Osteocyte (in vitro differentiated cells): ENCODE measurements around the gene KRT24. TPM values are rescaled to one million over a fixed set of nuclear protein-coding genes. Genes with fewer than 3 reads are reported as not detected.

Source experiments
- DNase-seq: peaks from one replicate; pipeline ENCODE4 v3.0.0; 2021; ENCODE audit warnings: mixed read lengths; ENCODE audit not compliant: unreplicated experiment; ENCODE audit errors: extremely low spot score
- H3K27ac Mint-ChIP-seq: one replicate; pipeline ENCODE4 v1.8.0; 2021; ENCODE audit warnings: mild to moderate bottlenecking, mixed read lengths; ENCODE audit not compliant: unreplicated experiment
- H3K27me3 Mint-ChIP-seq: one replicate; pipeline ENCODE4 v1.8.0; 2021; ENCODE audit warnings: mixed read lengths; ENCODE audit not compliant: unreplicated experiment
- H3K36me3 Mint-ChIP-seq: one replicate; pipeline ENCODE4 v1.8.0; 2021; ENCODE audit warnings: mixed read lengths; ENCODE audit not compliant: unreplicated experiment
- H3K4me1 Mint-ChIP-seq: one replicate; pipeline ENCODE4 v1.8.0; 2021; ENCODE audit warnings: mixed read lengths; ENCODE audit not compliant: unreplicated experiment
- H3K4me3 Mint-ChIP-seq: one replicate; pipeline ENCODE4 v1.8.0; 2021; ENCODE audit warnings: mild to moderate bottlenecking, moderate library complexity, mixed read lengths; ENCODE audit not compliant: unreplicated experiment
- H3K9me3 Mint-ChIP-seq: one replicate; pipeline ENCODE4 v1.8.0; 2021; ENCODE audit warnings: mixed read lengths; ENCODE audit not compliant: unreplicated experiment
- CTCF ChIP-seq: fragments of 200-600 bp; sonication (generic); IDR thresholded peaks from 2 replicates; pipeline ENCODE4 v1.5.0; 2021; ENCODE audit warnings: antibody characterized with exemption, mild to moderate bottlenecking, moderate library complexity
- total RNA-seq: library from RNA; stranded (reverse); gene quantifications from 2 replicates; pipeline ENCODE4 v1.2.1, GENCODE V29; 2021

The KRT24 gene
- total RNA-seq, 1 donor from 2014 or later: not detected

GRCh38 chr17:40686192-40686591 lies 17.4 kb downstream of the KRT24 start:
- Mint-ChIP-seq H3K4me1 (peaks cover 1% of the 10 kb centered on the region), H3K36me3 (no peaks in the 10 kb centered on the region), H3K27ac (no peak overlapping the region), H3K4me3 (no peak overlapping the region), H3K9me3 (no peaks in the 10 kb centered on the region), H3K27me3 (peaks cover 68% of the 10 kb centered on the region)
- no peak for TF ChIP-seq CTCF
- DNase-seq: no peak

- Mint-ChIP-seq H3K4me3 (no peak overlapping the region), H3K9me3 (no peaks in the 10 kb centered on the region), H3K36me3 (no peaks in the 10 kb centered on the region), H3K4me1 (no peaks in the 10 kb centered on the region), H3K27me3 (peaks cover 84% of the 10 kb centered on the region), H3K27ac (no peak overlapping the region)
- no peak for TF ChIP-seq CTCF
- no peak for DNase-seq
Observed at GRCh38 chr17:40680998-40681397, 22.6 kb downstream of the KRT24 start.

GRCh38 chr17:40679523-40679907 lies 24.0 kb downstream of the KRT24 start:
- Mint-ChIP-seq H3K4me3 (no peak overlapping the region), H3K27me3 (peaks cover 81% of the 10 kb centered on the region), H3K9me3 (no peaks in the 10 kb centered on the region), H3K27ac (no peak overlapping the region), H3K4me1 (no peaks in the 10 kb centered on the region), H3K36me3 (no peaks in the 10 kb centered on the region)
- DNase-seq: no peak
- TF ChIP-seq CTCF: no peak

- no peak for TF ChIP-seq CTCF
- Mint-ChIP-seq H3K27ac (no peak overlapping the region), H3K9me3 (no peaks in the 10 kb centered on the region), H3K36me3 (no peaks in the 10 kb centered on the region), H3K27me3 (peaks cover 83% of the 10 kb centered on the region), H3K4me1 (no peaks in the 10 kb centered on the region), H3K4me3 (no peak overlapping the region)
- DNase-seq: no peak
Observed at GRCh38 chr17:40678902-40679522, 24.5 kb downstream of the KRT24 start.

- H3K27me3 Mint-ChIP-seq: peaks cover 85% of the 10 kb centered on the region
- H3K4me3 Mint-ChIP-seq: no peak overlapping the region
- no peak for DNase-seq
- H3K4me1 Mint-ChIP-seq: no peaks in the 10 kb centered on the region
- H3K36me3 Mint-ChIP-seq: no peaks in the 10 kb centered on the region
- no peak overlapping the region for H3K27ac Mint-ChIP-seq
- H3K9me3 Mint-ChIP-seq: no peaks in the 10 kb centered on the region
- no peak for TF ChIP-seq CTCF
Observed at GRCh38 chr17:40675905-40676304, 27.6 kb downstream of the KRT24 start.
